T-helper 2 cell treated with Interferon-gamma antibody and Interleukin-4, amounts not matched to agents 5 μg/mL and 100 μg/mL, for 36 hours (primary cell): Measurements from ENCODE around the gene SLC6A3.

Source experiments
- DNase-seq: peaks from one replicate; pipeline ENCODE4 v3.0.0; 2021; ENCODE audit warnings: low spot score
- H3K27ac Mint-ChIP-seq: one replicate; pipeline ENCODE4 v1.8.0; 2021; ENCODE audit warnings: mild to moderate bottlenecking, mixed read lengths
- H3K27me3 Mint-ChIP-seq: one replicate; pipeline ENCODE4 v1.8.0; 2021; ENCODE audit warnings: low read depth, mixed read lengths
- H3K36me3 Mint-ChIP-seq: one replicate; pipeline ENCODE4 v1.8.0; 2021; ENCODE audit warnings: low read depth, mixed read lengths
- H3K4me1 Mint-ChIP-seq: one replicate; pipeline ENCODE4 v1.8.0; 2021; ENCODE audit warnings: low read depth, mixed read lengths
- H3K4me3 Mint-ChIP-seq: one replicate; pipeline ENCODE4 v1.8.0; 2022; ENCODE audit warnings: mild to moderate bottlenecking, moderate library complexity, mixed read lengths
- H3K9me3 Mint-ChIP-seq: one replicate; pipeline ENCODE4 v1.8.0; 2021; ENCODE audit warnings: mixed read lengths

Gene SLC6A3

GRCh38 chr5:1445313-1445688 lies at the start of gene SLC6A3:
Gene SLC6A3, minus strand, starts transcription at chr5:1445440. Its CDS starts 2,243 bp downstream, at chr5:1443197.
- Mint-ChIP-seq H3K27me3 (peaks cover 53% of the 10 kb centered on the region), H3K4me1 (no peaks in the 10 kb centered on the region), H3K4me3 (no peak within 1 kb of the TSS), H3K27ac (no peak within 1 kb of the TSS), H3K9me3 (peaks cover under 1% of the 10 kb centered on the region), H3K36me3 (no peaks in the 10 kb centered on the region)
- DNase-seq = no peak

- H3K4me1 Mint-ChIP-seq = peaks cover 14% of the 10 kb centered on the region
- H3K27ac Mint-ChIP-seq = peak overlapping the region; percentile 57
- no peaks in the 10 kb centered on the region for H3K9me3 Mint-ChIP-seq
- no peak for DNase-seq
- H3K36me3 Mint-ChIP-seq = peaks cover 26% of the 10 kb centered on the region
- H3K4me3 Mint-ChIP-seq = peak overlapping the region; percentile 29
- H3K27me3 Mint-ChIP-seq = no peaks in the 10 kb centered on the region
Observed at GRCh38 chr5:1493941-1494340, 48.7 kb upstream of the SLC6A3 start.

GRCh38 chr5:1493413-1493812 lies 48.2 kb upstream of the SLC6A3 start:
- peaks cover 23% of the 10 kb centered on the region for H3K36me3 Mint-ChIP-seq
- H3K4me3 Mint-ChIP-seq = no peak overlapping the region
- H3K27ac Mint-ChIP-seq = no peak overlapping the region
- DNase-seq = no peak
- peaks cover 14% of the 10 kb centered on the region for H3K4me1 Mint-ChIP-seq
- H3K27me3 Mint-ChIP-seq = no peaks in the 10 kb centered on the region
- H3K9me3 Mint-ChIP-seq = no peaks in the 10 kb centered on the region

- Mint-ChIP-seq H3K27ac (no peak overlapping the region), H3K4me3 (no peak overlapping the region), H3K4me1 (peaks cover 14% of the 10 kb centered on the region), H3K36me3 (peaks cover 25% of the 10 kb centered on the region), H3K27me3 (no peaks in the 10 kb centered on the region), H3K9me3 (no peaks in the 10 kb centered on the region)
- DNase-seq = no peak
Observed at GRCh38 chr5:1492757-1493156, 47.5 kb upstream of the SLC6A3 start.

- peaks cover 26% of the 10 kb centered on the region for H3K36me3 Mint-ChIP-seq
- H3K27ac Mint-ChIP-seq = no peak overlapping the region
- H3K27me3 Mint-ChIP-seq = no peaks in the 10 kb centered on the region
- H3K4me1 Mint-ChIP-seq = peaks cover 7% of the 10 kb centered on the region
- no peak for DNase-seq
- H3K4me3 Mint-ChIP-seq = no peak overlapping the region
- H3K9me3 Mint-ChIP-seq = no peaks in the 10 kb centered on the region
Observed at GRCh38 chr5:1490376-1490775, 45.1 kb upstream of the SLC6A3 start.

- no peak overlapping the region for H3K27ac Mint-ChIP-seq
- no peak for DNase-seq
- peaks cover 1% of the 10 kb centered on the region for H3K4me1 Mint-ChIP-seq
- H3K27me3 Mint-ChIP-seq = no peaks in the 10 kb centered on the region
- no peaks in the 10 kb centered on the region for H3K9me3 Mint-ChIP-seq
- no peak overlapping the region for H3K4me3 Mint-ChIP-seq
- peaks cover 24% of the 10 kb centered on the region for H3K36me3 Mint-ChIP-seq
Observed at GRCh38 chr5:1489754-1490153, 44.5 kb upstream of the SLC6A3 start.

GRCh38 chr5:1488882-1489680 lies 43.8 kb upstream of the SLC6A3 start:
- H3K36me3 Mint-ChIP-seq = peaks cover 24% of the 10 kb centered on the region
- peak; percentile 40 for DNase-seq
- no peaks in the 10 kb centered on the region for H3K9me3 Mint-ChIP-seq
- no peak overlapping the region for H3K4me3 Mint-ChIP-seq
- H3K27me3 Mint-ChIP-seq = no peaks in the 10 kb centered on the region
- H3K27ac Mint-ChIP-seq = no peak overlapping the region
- peaks cover 1% of the 10 kb centered on the region for H3K4me1 Mint-ChIP-seq

GRCh38 chr5:1487079-1487764 lies 42.0 kb upstream of the SLC6A3 start:
- peaks cover 2% of the 10 kb centered on the region for H3K4me1 Mint-ChIP-seq
- no peak overlapping the region for H3K4me3 Mint-ChIP-seq
- no peaks in the 10 kb centered on the region for H3K9me3 Mint-ChIP-seq
- no peak overlapping the region for H3K27ac Mint-ChIP-seq
- H3K27me3 Mint-ChIP-seq = no peaks in the 10 kb centered on the region
- no peak for DNase-seq
- peaks cover 21% of the 10 kb centered on the region for H3K36me3 Mint-ChIP-seq

- Mint-ChIP-seq H3K36me3 (peaks cover 16% of the 10 kb centered on the region), H3K27me3 (no peaks in the 10 kb centered on the region), H3K4me3 (no peak overlapping the region), H3K4me1 (peaks cover 2% of the 10 kb centered on the region), H3K27ac (no peak overlapping the region), H3K9me3 (no peaks in the 10 kb centered on the region)
- DNase-seq = no peak
Observed at GRCh38 chr5:1486271-1486670, 41.0 kb upstream of the SLC6A3 start.

- no peak for DNase-seq
- H3K4me1 Mint-ChIP-seq = peaks cover 2% of the 10 kb centered on the region
- no peak overlapping the region for H3K4me3 Mint-ChIP-seq
- peaks cover 14% of the 10 kb centered on the region for H3K36me3 Mint-ChIP-seq
- no peak overlapping the region for H3K27ac Mint-ChIP-seq
- no peaks in the 10 kb centered on the region for H3K9me3 Mint-ChIP-seq
- H3K27me3 Mint-ChIP-seq = no peaks in the 10 kb centered on the region
Observed at GRCh38 chr5:1485579-1486118, 40.4 kb upstream of the SLC6A3 start.

- Mint-ChIP-seq H3K27ac (no peak overlapping the region), H3K36me3 (peaks cover 13% of the 10 kb centered on the region), H3K4me1 (peaks cover 2% of the 10 kb centered on the region), H3K9me3 (no peaks in the 10 kb centered on the region), H3K4me3 (no peak overlapping the region), H3K27me3 (no peaks in the 10 kb centered on the region)
- DNase-seq = no peak
Observed at GRCh38 chr5:1484730-1485578, 39.7 kb upstream of the SLC6A3 start.

GRCh38 chr5:1483856-1484729 lies 38.9 kb upstream of the SLC6A3 start:
- Mint-ChIP-seq H3K36me3 (peaks cover 13% of the 10 kb centered on the region), H3K27ac (no peak overlapping the region), H3K4me3 (no peak overlapping the region), H3K9me3 (no peaks in the 10 kb centered on the region), H3K4me1 (peaks cover 2% of the 10 kb centered on the region), H3K27me3 (no peaks in the 10 kb centered on the region)
- no peak for DNase-seq

- Mint-ChIP-seq H3K27ac (no peak overlapping the region), H3K36me3 (peaks cover 12% of the 10 kb centered on the region), H3K4me3 (no peak overlapping the region), H3K4me1 (peaks cover 2% of the 10 kb centered on the region), H3K27me3 (no peaks in the 10 kb centered on the region), H3K9me3 (no peaks in the 10 kb centered on the region)
- no peak for DNase-seq
Observed at GRCh38 chr5:1483064-1483463, 37.8 kb upstream of the SLC6A3 start.
